Mucosa of descending colon (tissue), 3 donors: ENCODE results near the gene SELP. TPM values are rescaled to one million over a fixed set of nuclear protein-coding genes. Genes with fewer than 3 reads are reported as not detected.

Source experiments
- ATAC-seq: fragments of 200-7000 bp; cut with Tn5 transposase; one replicate; pipeline ENCODE4 v1.9.1; 2020; ENCODE audit warnings: mild to moderate bottlenecking, moderate library complexity
- DNase-seq, 3 donors: peaks; one replicate each; pipeline ENCODE4 v3.0.0-alpha.2; 2020
- H3K36me3 ChIP-seq: fragments of 200-600 bp; one replicate; pipeline ENCODE4 v1.8.0; 2021; ENCODE audit warnings: low read depth, mild to moderate bottlenecking
- H3K4me1 ChIP-seq: fragments of 200-600 bp; one replicate; pipeline ENCODE4 v1.8.0; 2021; ENCODE audit warnings: low read depth, mild to moderate bottlenecking
- H3K4me3 ChIP-seq: fragments of 200-600 bp; one replicate; pipeline ENCODE4 v1.8.0; 2021; ENCODE audit warnings: mild to moderate bottlenecking
- H3K9me3 ChIP-seq: fragments of 200-600 bp; one replicate; pipeline ENCODE4 v1.8.0; 2021; ENCODE audit warnings: mild to moderate bottlenecking
- intact Hi-C, 2 donors: fragments of 100-400 bp; cut with DNase I in 1 of 2; cut with micrococcal nuclease in 1 of 2; formaldehyde crosslinking; loops; one replicate each; pipeline versions ENCODE4 v1.11.0 to v1.11.1; 2022; cut with DNase I, micrococcal nuclease
- total RNA-seq, 3 donors: library from RNA; stranded (reverse); fragmentation: NEBNext Ultra II Directional in 2 of 3; extraction: Animal tissue kit (Norgen Biotek cat#: 25700) in 2 of 3; gene quantifications; one replicate each; pipeline versions ENCODE4 v1.2.1 to v1.2.4, GENCODE V29; 2021 to 2023
- TF ChIP-seq, protein P1 (sequence below): fragments of 200-600 bp; IDR thresholded peaks from one replicate; pipeline ENCODE4 v1.8.0; 2022; ENCODE audit warnings: antibody characterized with exemption, mild to moderate bottlenecking
- donor health status: DM: no; HTN: no; CAD: no; lungs with moderate emphysema.
- donor health status: DM: no; HTN: no; CAD: no.
- donor health status: DM: no; HTN: yes; CAD: no.

SELP gene
- total RNA-seq, 3 donors from 2014 or later = 1.9 to 4.2 (median 2.4) TPM

DNA sequence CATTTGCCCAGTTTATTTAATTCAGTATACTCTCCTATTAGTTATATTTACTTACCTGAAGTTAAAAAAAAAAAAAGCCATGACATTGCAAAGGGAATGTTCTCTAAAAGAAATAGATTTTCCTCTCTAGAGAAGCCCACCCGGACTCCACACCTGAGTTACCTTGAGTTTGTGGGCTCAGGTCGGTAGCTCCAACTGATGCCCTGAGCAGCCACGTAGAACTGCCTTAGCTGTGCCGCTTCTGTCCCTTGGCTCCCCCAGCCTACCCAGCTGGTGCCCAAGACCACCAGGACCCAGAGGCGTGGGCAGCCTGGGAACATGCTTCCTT is 43.9 kb downstream of the SELP start:
- no peak for DNase-seq
- no peak for ATAC-seq
- Histone ChIP-seq H3K4me3 (no peak overlapping the region), H3K4me1 (no peaks in the 10 kb centered on the region), H3K9me3 (no peaks in the 10 kb centered on the region), H3K36me3 (no peaks in the 10 kb centered on the region)
- intact Hi-C loops = loop anchor here in 1 of 2 donors (5.0 kb wide), 1 partner anchor 126 kb away; the partner anchor contains the start of gene SELL
- TF ChIP-seq, protein P1, sequence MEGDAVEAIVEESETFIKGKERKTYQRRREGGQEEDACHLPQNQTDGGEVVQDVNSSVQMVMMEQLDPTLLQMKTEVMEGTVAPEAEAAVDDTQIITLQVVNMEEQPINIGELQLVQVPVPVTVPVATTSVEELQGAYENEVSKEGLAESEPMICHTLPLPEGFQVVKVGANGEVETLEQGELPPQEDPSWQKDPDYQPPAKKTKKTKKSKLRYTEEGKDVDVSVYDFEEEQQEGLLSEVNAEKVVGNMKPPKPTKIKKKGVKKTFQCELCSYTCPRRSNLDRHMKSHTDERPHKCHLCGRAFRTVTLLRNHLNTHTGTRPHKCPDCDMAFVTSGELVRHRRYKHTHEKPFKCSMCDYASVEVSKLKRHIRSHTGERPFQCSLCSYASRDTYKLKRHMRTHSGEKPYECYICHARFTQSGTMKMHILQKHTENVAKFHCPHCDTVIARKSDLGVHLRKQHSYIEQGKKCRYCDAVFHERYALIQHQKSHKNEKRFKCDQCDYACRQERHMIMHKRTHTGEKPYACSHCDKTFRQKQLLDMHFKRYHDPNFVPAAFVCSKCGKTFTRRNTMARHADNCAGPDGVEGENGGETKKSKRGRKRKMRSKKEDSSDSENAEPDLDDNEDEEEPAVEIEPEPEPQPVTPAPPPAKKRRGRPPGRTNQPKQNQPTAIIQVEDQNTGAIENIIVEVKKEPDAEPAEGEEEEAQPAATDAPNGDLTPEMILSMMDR = no peak

DNA sequence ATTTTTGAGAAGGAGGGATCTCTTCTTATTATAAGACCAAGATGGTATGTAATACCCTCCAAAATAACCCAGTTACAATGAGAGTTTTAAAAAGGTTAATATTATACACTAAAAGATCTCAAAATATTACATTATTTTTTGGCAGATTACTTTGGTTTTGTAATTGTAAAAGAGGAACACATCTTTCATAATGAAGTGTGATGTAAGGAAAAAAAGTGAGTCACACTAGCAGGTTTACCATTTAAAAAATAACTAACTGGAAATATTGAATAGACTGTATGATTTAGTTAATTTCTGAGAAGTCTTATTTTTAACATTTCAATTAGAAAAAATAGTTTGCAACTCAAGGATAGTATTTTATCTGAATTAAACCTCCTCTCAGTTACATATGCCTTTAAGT is 44.7 kb downstream of the SELP start:
- TF ChIP-seq, protein P1 = no peak
- no peak overlapping the region for H3K4me3 ChIP-seq
- intact Hi-C loops = loop anchor here in 1 of 2 donors (5.0 kb wide), 1 partner anchor 127 kb away; the partner anchor contains the start of gene SELL
- no peaks in the 10 kb centered on the region for H3K36me3 ChIP-seq
- no peak for ATAC-seq
- H3K9me3 ChIP-seq = no peaks in the 10 kb centered on the region
- no peaks in the 10 kb centered on the region for H3K4me1 ChIP-seq
- no peak for DNase-seq

DNA sequence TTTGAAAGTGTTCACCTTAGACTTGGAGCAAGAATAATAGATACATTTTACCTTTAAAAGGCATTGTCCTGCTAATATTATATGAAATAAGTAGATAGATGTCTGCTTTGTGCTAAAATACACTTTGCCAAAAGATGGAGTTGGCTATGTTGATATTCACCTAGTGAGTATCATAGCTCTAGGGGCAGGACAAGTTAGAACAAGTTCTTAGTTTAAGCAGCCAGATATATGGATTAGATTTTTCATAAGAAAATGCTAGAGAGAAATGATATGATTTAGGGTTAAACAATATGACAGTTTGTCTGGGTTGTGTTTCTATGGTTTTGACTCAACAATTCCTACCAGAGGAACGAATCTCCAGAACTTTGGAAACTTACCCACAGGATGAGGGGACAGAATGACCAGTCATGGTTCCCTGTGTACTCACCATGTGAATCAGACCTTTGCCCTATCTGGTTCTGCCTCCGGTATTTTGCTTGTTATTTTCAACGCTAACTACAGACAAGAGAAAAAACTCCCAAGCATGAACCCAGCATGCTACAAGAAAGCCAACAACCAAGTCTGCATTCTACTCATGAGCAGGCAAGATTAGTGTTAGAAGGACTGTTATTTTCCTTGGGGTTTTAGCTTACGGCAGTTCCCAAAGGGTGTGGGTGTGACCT is 45.3 kb downstream of the SELP start:
- ATAC-seq = no peak

DNA sequence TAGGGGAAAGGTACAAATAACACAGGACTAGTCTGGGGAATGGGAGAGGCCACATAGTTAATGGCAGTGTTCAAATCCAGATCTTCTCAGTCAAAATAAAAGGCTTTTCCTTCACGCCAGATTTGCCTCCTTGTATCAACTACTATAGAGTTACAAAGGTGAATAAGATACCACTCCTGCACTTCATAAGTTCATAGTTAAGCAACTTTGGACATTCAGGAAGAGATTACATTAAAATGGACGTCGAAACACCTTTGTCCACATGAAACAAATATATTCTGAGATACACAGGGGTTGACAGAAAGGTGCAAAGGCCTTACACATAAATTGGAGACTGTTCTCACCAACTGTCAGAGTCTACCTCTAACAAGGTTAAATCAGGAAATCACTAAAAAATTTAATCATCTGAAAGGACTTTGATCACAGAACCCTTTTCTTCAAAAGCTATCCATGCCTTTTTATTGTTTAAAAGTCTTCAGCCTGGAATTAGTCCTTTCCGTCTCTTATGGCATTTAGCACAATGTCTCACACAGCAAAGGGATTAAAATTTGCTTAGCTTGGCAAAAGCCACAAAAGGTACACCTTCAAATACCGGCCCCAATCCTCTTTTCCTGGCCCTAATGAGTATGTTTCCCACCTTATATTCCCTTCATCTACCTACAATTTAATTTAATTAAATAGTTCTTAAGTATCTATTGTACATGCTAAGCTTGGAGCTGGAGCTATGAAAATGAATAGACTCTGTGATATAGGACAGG is 51.8 kb downstream of the SELP start:
- Histone ChIP-seq H3K9me3 (no peaks in the 10 kb centered on the region), H3K36me3 (no peaks in the 10 kb centered on the region), H3K4me3 (no peak overlapping the region), H3K4me1 (peaks cover 9% of the 10 kb centered on the region)
- DNase-seq (no peak), ATAC-seq (peak; percentile 60)
- TF ChIP-seq, protein P1 = no peak
- intact Hi-C loops = no loop called here

More for the DNA sequence above, 45.3 kb downstream of the SELP start:
- intact Hi-C loops = loop anchor here in 1 of 2 donors (5.0 kb wide), 1 partner anchor 128 kb away; the partner anchor contains the start of gene SELL
- Histone ChIP-seq H3K9me3 (no peaks in the 10 kb centered on the region), H3K36me3 (no peaks in the 10 kb centered on the region), H3K4me1 (no peaks in the 10 kb centered on the region), H3K4me3 (no peak overlapping the region)
- TF ChIP-seq, protein P1 = no peak
- no peak for DNase-seq

DNA sequence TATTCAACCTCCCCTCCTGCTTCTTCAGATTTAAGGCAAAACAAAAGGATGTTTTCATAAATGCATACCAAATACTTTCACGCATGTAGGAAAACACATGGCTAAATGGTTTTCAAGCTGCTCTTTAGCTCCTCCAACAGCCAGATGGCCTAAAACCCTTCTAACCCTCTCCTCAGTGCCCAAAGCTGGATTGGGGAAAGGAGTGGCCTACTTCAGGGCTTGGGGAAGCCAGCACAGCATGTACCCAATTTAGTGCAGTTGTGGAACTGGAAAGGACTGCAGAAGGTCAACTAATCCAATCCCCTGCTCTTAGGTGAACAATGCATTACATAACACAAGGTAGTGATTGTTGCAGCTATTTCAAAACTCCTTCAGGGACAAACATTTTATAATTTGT is 53.0 kb downstream of the SELP start:
- Histone ChIP-seq H3K9me3 (no peaks in the 10 kb centered on the region), H3K4me3 (no peak overlapping the region), H3K36me3 (no peaks in the 10 kb centered on the region), H3K4me1 (peaks cover 9% of the 10 kb centered on the region)
- ATAC-seq (no peak), DNase-seq (no peak)
- TF ChIP-seq, protein P1 = no peak
- intact Hi-C loops = no loop called here
